Endodermal cell (in vitro differentiated cells): Measurements from ENCODE around the gene AFF1. TPM values are rescaled to one million over a fixed set of nuclear protein-coding genes. Genes with fewer than 3 reads are reported as not detected.
A peak's percentile ranks its signal among the peaks of the same experiment; 100 is the strongest.

Experiments
- DNase-seq: peaks from one replicate; pipeline ENCODE4 v3.0.0-alpha.2; 2017
- H3K27ac ChIP-seq: 2 replicates; pipeline ENCODE4 v1.5.1; 2013; ENCODE audit warnings: mild to moderate bottlenecking, low read depth, low read length, moderate library complexity
- H3K27me3 ChIP-seq: 2 replicates; pipeline ENCODE4 v1.6.1; 2013; ENCODE audit warnings: mild to moderate bottlenecking, low read length, moderate library complexity; ENCODE audit not compliant: insufficient read depth, control insufficient read depth, poor library complexity, severe bottlenecking
- H3K36me3 ChIP-seq: 2 replicates; pipeline ENCODE4 v1.7.0; 2013; ENCODE audit warnings: mild to moderate bottlenecking, low read length, moderate library complexity; ENCODE audit not compliant: control insufficient read depth, insufficient read depth
- H3K4me1 ChIP-seq: one replicate; pipeline ENCODE4 v1.7.0; 2013; ENCODE audit warnings: low read length; ENCODE audit not compliant: control insufficient read depth, insufficient read depth
- H3K4me3 ChIP-seq: 2 replicates; pipeline ENCODE4 v1.5.1; 2013; ENCODE audit warnings: mild to moderate bottlenecking, low read length, moderate library complexity
- H3K9ac ChIP-seq: 2 replicates; pipeline ENCODE4 v1.6.1; 2013; ENCODE audit warnings: mild to moderate bottlenecking, low read length, moderate library complexity; ENCODE audit not compliant: poor library complexity, severe bottlenecking; ENCODE audit errors: extremely low read depth
- H3K9me3 ChIP-seq: 2 replicates; pipeline ENCODE4 v1.6.1; 2013; ENCODE audit warnings: mild to moderate bottlenecking, low read length, moderate library complexity; ENCODE audit not compliant: control insufficient read depth
- H3K27ac Mint-ChIP-seq: 2 replicates; pipeline ENCODE4 v1.8.0; 2020; ENCODE audit warnings: mixed read lengths
- H3K27me3 Mint-ChIP-seq: 2 replicates; pipeline ENCODE4 v1.8.0; 2021; ENCODE audit warnings: mild to moderate bottlenecking, mixed read lengths; ENCODE audit not compliant: insufficient read depth
- H3K36me3 Mint-ChIP-seq: 2 replicates; pipeline ENCODE4 v1.8.0; 2020; ENCODE audit warnings: low read depth, mixed read lengths
- H3K4me1 Mint-ChIP-seq: 2 replicates; pipeline ENCODE4 v1.8.0; 2020; ENCODE audit warnings: mixed read lengths
- H3K4me3 Mint-ChIP-seq: 2 replicates; pipeline ENCODE4 v1.8.0; 2020; ENCODE audit warnings: mild to moderate bottlenecking, moderate library complexity, mixed read lengths
- H3K9me3 Mint-ChIP-seq: 2 replicates; pipeline ENCODE4 v1.8.0; 2020; ENCODE audit warnings: mild to moderate bottlenecking, mixed read lengths
- WGBS, 2 experiments: methylation state at CpG; one replicate each; pipeline versions ENCODE4 v1.1.5 to v1.1.7; 2013; ENCODE audit warnings: missing lambda C conversion rate in 2 of 2, mixed read lengths in 1 of 2; ENCODE audit not compliant: insufficient coverage in 1 of 2, insufficient read length in 1 of 2; 5-methylcytosine and 5-hydroxymethylcytosine counted together
- total RNA-seq, 2 donors: library from RNA; stranded (reverse); fragmentation: NEBNext Ultra II Directional in 1 of 2; extraction: Animal tissue kit (Norgen Biotek cat#: 25700) in 1 of 2; gene quantifications; 2 replicates in 1 of 2; 3 replicates in 1 of 2; pipeline ENCODE4 v1.2.1, GENCODE V29; 2021
- TF ChIP-seq, protein P1 (sequence below): fragments of 200-600 bp; sonication (generic); conservative IDR thresholded peaks from 2 replicates; pipeline ENCODE4 v1.5.0; 2021; ENCODE audit warnings: antibody characterized with exemption, mild to moderate bottlenecking

The AFF1 gene
- total RNA-seq, 2 donors from 2014 or later: 134 to 171 TPM

DNA sequence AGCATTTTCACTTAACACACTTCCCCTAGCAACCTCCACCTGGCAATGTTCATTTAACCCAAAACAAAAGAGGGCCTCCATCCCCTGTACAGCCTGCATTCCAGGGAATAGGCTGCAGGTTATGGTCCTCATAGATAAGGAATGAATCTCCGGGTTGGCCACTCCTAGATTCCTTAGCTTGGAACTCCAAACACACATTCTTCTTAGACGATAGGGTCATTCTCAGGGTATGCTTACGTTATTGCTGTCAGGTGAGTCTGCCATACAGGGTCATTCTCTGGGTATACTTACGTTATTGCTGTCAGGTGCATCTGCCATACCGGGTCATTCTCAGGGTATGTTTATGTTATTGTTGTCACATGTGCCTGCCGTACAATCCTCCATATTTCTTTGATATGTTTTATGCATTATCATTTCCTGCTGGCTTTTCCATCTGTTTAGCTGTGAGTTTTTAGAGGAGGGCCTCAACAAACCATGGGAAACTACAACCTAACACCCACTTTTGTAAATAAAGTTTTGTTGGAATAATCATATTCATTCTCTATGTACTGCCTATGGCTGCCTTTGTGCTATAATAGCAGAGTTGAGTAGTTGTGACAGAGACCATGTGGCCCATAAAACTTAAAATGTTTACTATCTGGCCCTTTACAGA is 8.2 kb upstream of the AFF1 start:
- WGBS, 2 experiments: 93% methylated on average over 5 to 6 of the region's 6 CpGs
- Histone ChIP-seq H3K27ac (no peak overlapping the region), H3K27me3 (no peaks in the 10 kb centered on the region), H3K4me1 (no peaks in the 10 kb centered on the region), H3K36me3 (peaks cover 10% of the 10 kb centered on the region), H3K9ac (no peak overlapping the region), H3K4me3 (no peak overlapping the region), H3K9me3 (no peaks in the 10 kb centered on the region)
- Mint-ChIP-seq H3K36me3 (peaks cover 33% of the 10 kb centered on the region), H3K27me3 (no peaks in the 10 kb centered on the region), H3K4me3 (no peak overlapping the region), H3K9me3 (no peaks in the 10 kb centered on the region), H3K4me1 (peaks cover 2% of the 10 kb centered on the region), H3K27ac (no peak overlapping the region)
- TF ChIP-seq, protein P1, sequence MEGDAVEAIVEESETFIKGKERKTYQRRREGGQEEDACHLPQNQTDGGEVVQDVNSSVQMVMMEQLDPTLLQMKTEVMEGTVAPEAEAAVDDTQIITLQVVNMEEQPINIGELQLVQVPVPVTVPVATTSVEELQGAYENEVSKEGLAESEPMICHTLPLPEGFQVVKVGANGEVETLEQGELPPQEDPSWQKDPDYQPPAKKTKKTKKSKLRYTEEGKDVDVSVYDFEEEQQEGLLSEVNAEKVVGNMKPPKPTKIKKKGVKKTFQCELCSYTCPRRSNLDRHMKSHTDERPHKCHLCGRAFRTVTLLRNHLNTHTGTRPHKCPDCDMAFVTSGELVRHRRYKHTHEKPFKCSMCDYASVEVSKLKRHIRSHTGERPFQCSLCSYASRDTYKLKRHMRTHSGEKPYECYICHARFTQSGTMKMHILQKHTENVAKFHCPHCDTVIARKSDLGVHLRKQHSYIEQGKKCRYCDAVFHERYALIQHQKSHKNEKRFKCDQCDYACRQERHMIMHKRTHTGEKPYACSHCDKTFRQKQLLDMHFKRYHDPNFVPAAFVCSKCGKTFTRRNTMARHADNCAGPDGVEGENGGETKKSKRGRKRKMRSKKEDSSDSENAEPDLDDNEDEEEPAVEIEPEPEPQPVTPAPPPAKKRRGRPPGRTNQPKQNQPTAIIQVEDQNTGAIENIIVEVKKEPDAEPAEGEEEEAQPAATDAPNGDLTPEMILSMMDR: no peak
- peak; percentile 28 for DNase-seq

DNA sequence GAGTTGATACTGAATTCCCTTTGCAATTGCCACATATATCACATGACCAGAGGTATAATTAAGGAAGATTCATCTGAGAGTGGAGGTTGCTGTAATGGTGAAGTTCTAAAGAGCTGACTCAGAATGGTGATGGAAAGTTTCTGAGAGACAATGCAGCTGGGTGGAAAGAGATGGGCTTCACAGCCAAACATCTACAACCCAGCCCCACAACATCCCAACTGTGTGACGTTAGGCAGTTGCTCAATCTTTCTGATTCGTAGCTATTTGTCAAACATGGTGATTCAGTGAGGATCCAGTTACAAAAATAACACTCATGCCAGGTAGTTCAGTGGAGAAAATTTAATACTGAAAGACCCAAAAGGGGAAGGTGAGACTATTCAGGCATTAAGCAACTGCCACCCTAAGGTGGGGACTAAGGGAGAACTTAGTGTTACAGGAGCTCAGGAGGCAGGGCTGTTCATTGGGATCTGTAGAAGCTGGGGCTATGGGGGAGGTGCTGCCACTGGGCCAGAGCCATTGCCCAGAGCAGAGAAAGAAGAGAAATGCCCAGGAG is 6.9 kb upstream of the AFF1 start:
- Mint-ChIP-seq H3K4me1 (no peaks in the 10 kb centered on the region), H3K9me3 (no peaks in the 10 kb centered on the region), H3K36me3 (peaks cover 35% of the 10 kb centered on the region), H3K4me3 (no peak overlapping the region), H3K27me3 (no peaks in the 10 kb centered on the region), H3K27ac (no peak overlapping the region)
- no peak for DNase-seq
- H3K36me3 ChIP-seq: peaks cover 10% of the 10 kb centered on the region
- no peak overlapping the region for H3K27ac ChIP-seq
- H3K27me3 ChIP-seq: no peaks in the 10 kb centered on the region
- H3K4me3 ChIP-seq: no peak overlapping the region
- TF ChIP-seq, protein P1: no peak
- H3K9me3 ChIP-seq: no peaks in the 10 kb centered on the region
- no peaks in the 10 kb centered on the region for H3K4me1 ChIP-seq
- H3K9ac ChIP-seq: no peak overlapping the region
- WGBS, 2 experiments: 88 to 95% methylated on average over 2 of the region's 2 CpGs

DNA sequence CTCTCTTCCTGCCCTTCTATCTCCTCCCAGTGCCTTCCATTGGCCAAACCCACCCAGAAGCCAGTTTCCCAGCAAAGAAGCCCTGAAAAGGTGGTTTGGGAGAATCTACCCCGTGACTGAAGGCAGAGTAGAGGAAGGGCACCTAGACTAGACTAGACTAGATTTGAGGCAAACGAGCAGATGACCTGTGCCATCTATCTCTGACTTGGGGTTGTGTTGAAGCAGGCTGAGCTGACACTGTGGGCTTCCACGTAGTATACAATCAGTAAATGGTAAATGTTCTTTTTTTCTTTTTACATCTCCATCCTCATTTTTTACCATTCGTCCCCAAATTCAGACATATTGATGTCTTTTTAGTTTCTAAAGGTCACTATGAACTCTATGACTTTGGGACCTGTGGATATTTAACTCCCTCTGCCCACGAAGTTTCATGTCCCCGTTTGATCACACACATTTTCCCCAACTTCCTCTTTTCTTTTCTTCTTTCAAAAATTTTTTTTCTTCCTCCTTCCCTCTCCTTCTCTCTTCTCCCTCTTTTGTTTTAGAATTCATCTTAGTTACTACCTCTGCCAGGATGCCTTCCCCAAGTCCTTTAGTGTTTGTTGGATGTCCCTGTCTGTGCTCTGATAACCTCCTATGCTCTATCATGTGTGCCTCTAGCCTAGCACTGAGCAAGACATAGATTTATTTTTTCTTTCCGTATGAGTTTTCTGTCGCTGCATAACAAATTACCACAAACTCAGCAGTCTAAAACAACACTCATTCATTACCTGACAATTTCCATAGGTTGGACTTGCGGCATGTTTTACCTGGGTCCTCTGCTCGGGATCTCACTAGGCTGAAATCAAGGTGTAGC is 6.2 kb upstream of the AFF1 start:
- H3K27ac Mint-ChIP-seq: no peak overlapping the region
- H3K36me3 Mint-ChIP-seq: peaks cover 35% of the 10 kb centered on the region
- Histone ChIP-seq H3K9me3 (no peaks in the 10 kb centered on the region), H3K27me3 (no peaks in the 10 kb centered on the region), H3K27ac (no peak overlapping the region), H3K36me3 (peaks cover 10% of the 10 kb centered on the region), H3K4me3 (no peak overlapping the region), H3K4me1 (no peaks in the 10 kb centered on the region), H3K9ac (no peak overlapping the region)
- no peak overlapping the region for H3K4me3 Mint-ChIP-seq
- DNase-seq: no peak
- no peaks in the 10 kb centered on the region for H3K27me3 Mint-ChIP-seq
- whole genome bisulfite sequencing, 2 experiments: 91 to 93% methylated on average over 10 of the region's 10 CpGs
- peaks cover 2% of the 10 kb centered on the region for H3K4me1 Mint-ChIP-seq
- H3K9me3 Mint-ChIP-seq: no peaks in the 10 kb centered on the region
- TF ChIP-seq, protein P1: no peak
